ENCODE results near the gene HAND2. TPM values are rescaled to one million over a fixed set of nuclear protein-coding genes. Genes with fewer than 3 reads are reported as not detected.
A peak's percentile ranks its signal among the peaks of the same experiment; 100 is the strongest.

HAND2 gene
- total and polyA plus RNA-seq, 12 donors, result 0.11 to 56.1 (median 15.7) TPM

DNA sequence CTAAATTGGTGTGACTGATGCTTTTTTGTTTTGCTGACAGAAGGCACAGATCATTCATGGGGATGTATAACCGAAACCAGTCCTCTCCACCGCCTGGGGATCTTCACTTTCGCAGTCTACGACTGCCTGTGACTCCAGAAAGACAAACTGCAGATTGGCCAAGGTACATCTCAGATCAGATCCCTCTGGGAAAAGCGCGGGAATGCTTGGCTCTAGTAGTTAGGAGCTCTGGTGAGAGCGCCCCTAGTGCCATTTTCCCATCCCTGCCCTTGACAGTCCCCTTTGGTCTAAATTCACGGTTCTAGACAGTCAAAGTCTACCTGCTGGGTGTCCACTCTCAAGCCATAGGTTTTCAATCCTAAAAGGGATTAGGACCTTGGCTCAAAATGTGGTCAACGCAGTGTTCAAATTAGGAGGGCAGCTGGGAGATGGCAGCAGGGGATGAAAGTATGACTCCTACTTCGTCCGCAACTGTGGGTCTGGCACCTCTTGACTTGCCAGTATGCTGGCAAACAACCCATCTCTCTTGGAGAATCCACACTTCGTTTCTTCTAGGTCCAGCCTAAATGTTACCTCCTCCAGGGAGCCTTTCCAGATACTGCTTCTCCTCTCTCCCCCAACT lies 6.9 kb upstream of the HAND2 start:
- peak overlapping the region in 1 of 5 donors; percentile 68 for H3K27ac ChIP-seq
- intact Hi-C loops (cut with DNase I), result no loop called here

DNA sequence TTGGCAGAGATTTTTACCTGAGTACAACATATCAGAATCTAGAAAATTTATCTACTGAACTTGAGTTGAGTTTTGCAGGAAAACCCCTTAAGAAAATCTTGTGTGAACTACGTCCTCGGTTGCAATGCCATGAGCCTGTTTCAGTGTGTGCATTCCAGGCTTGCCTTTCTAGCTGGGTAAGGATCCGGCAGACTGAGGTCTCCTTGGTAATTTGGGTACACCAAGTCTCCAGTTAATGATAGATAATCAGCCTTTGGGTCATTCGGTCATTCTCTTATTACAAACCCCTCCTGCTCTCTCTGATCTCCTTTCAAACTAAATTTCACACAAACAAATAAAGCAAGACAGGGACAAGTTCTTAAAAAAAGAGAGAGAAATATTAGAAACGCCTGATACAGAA lies 5.9 kb upstream of the HAND2 start:
- Histone ChIP-seq H3K4me1 (replicated peaks in 1 of 2) (peaks cover 0 to 10% of the 10 kb centered on the region in 2 donors), H3K4me3 (no peak overlapping the region), H3K9me3 (replicated peaks in 1 of 3) (no peaks in the 10 kb centered on the region), H3K27me3 (peaks cover 70% of the 10 kb centered on the region), H3K27ac (peak overlapping the region in 1 of 5 donors; percentile 68), H3K36me3 (replicated peaks in 1 of 2) (no peaks in the 10 kb centered on the region)
- intact Hi-C loops (cut with DNase I), result no loop called here
- DNase-seq, result no peak
- TF ChIP-seq, protein P1, sequence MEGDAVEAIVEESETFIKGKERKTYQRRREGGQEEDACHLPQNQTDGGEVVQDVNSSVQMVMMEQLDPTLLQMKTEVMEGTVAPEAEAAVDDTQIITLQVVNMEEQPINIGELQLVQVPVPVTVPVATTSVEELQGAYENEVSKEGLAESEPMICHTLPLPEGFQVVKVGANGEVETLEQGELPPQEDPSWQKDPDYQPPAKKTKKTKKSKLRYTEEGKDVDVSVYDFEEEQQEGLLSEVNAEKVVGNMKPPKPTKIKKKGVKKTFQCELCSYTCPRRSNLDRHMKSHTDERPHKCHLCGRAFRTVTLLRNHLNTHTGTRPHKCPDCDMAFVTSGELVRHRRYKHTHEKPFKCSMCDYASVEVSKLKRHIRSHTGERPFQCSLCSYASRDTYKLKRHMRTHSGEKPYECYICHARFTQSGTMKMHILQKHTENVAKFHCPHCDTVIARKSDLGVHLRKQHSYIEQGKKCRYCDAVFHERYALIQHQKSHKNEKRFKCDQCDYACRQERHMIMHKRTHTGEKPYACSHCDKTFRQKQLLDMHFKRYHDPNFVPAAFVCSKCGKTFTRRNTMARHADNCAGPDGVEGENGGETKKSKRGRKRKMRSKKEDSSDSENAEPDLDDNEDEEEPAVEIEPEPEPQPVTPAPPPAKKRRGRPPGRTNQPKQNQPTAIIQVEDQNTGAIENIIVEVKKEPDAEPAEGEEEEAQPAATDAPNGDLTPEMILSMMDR (IDR thresholded peaks at IDR 0.05), result no peak
- no peak for TF ChIP-seq POLR2A (IDR thresholded peaks at IDR 0.05)
- WGBS, 4 donors, result 34 to 50% (median 47%) methylated on average over 5 of the region's 5 CpGs

More for the DNA sequence above, 6.9 kb upstream of the HAND2 start:
- Histone ChIP-seq H3K4me1 (replicated peaks in 1 of 2) (peaks cover 0 to 10% of the 10 kb centered on the region in 2 donors), H3K36me3 (replicated peaks in 1 of 2) (no peaks in the 10 kb centered on the region), H3K27me3 (peaks cover 60% of the 10 kb centered on the region), H3K9me3 (replicated peaks in 1 of 3) (no peaks in the 10 kb centered on the region), H3K4me3 (no peak overlapping the region)
- TF ChIP-seq, protein P1 (IDR thresholded peaks at IDR 0.05), result peak in 1 of 6 experiments; percentile 16
- no peak for TF ChIP-seq POLR2A (IDR thresholded peaks at IDR 0.05)
- peak in 1 of 7 donors; percentile 78 for DNase-seq
- WGBS, 4 donors, result 46 to 62% (median 50%) methylated on average over 11 to 12 of the region's 12 CpGs

DNA sequence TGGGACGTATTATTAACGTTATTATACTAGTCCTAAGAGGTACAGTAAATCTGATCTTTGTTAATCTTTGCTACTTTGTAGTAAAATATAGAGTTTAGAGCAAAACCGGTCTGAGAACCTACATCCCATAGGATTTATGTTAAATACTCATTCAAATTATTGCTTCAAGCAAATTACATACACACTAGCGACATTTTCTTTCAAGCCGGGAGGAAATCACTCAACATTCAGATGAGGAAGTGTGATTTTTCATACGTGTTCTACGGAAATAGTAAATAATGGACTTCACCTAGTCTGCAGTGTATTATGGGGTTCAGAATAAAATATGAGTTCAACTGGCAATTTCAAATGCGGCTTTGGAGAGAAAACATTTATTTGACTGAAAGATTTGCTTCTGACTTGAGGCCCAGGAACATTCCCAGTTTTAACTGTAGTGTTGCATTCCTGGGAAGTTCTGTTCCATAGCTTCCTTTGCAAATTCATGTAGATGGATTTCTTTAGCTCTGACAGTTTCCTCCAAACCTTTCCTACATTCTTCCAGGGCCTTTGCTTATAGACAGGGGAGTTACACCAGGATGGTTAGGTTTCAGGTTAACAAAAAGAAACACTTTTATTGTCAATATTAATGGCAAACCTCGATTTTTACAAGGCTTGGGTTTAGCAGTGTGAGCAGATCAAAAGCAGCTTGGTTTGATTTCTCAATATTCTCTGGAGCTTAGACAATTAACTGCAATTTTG lies 5.3 kb upstream of the HAND2 start:
- Histone ChIP-seq H3K27ac (peak overlapping the region in 1 of 5 donors; percentile 68), H3K27me3 (peaks cover 76% of the 10 kb centered on the region)

DNA sequence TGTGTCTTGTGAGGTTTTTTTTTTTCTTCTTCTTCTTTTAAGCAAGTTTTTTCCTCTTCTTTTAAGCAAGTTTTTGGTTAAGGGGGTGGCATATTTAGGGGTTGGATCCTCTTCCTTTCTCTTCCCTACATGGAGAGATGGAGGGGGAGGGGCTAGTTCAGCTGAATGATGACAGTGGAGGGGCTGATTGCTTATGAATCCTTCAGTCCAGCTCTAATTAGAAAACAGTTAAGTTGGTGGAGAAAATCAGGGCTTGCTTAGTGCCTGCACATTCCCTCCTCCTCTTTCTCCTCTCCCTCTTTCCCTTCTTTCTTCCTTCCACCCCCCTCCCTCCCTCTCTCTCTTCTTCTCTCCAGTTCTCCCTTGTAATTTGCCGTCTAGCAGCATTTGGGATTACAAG lies 4.4 kb upstream of the HAND2 start:
- Histone ChIP-seq H3K27me3 (peaks cover 78% of the 10 kb centered on the region), H3K36me3 (replicated peaks in 1 of 2) (no peaks in the 10 kb centered on the region), H3K9me3 (replicated peaks in 1 of 3) (no peaks in the 10 kb centered on the region), H3K4me1 (replicated peaks in 1 of 2) (peaks cover 0 to 16% of the 10 kb centered on the region in 2 donors), H3K27ac (peak overlapping the region in 1 of 5 donors; percentile 68), H3K4me3 (no peak overlapping the region)
- DNase-seq, result no peak
- 21 to 50% (median 44%) methylated on average over 1 of the region's 1 CpG for WGBS, 4 donors
- intact Hi-C loops (cut with DNase I), result no loop called here
- TF ChIP-seq POLR2A (IDR thresholded peaks at IDR 0.05), result no peak
- TF ChIP-seq, protein P1 (IDR thresholded peaks at IDR 0.05), result no peak

More for the DNA sequence above, 5.3 kb upstream of the HAND2 start:
- WGBS, 4 donors, result 44 to 52% (median 50%) methylated on average over 9 of the region's 9 CpGs
- Histone ChIP-seq H3K9me3 (replicated peaks in 1 of 3) (no peaks in the 10 kb centered on the region), H3K4me1 (replicated peaks in 1 of 2) (peaks cover 0 to 10% of the 10 kb centered on the region in 2 donors), H3K36me3 (replicated peaks in 1 of 2) (no peaks in the 10 kb centered on the region), H3K4me3 (no peak overlapping the region)
- TF ChIP-seq, protein P1 (IDR thresholded peaks at IDR 0.05), result no peak
- TF ChIP-seq POLR2A (IDR thresholded peaks at IDR 0.05), result no peak
- intact Hi-C loops (cut with DNase I), result no loop called here
- DNase-seq, result no peak

Data from adrenal gland (tissue), 12 donors.